ENCODE results near the gene KCTD16.

GRCh38 chr5:144414202-144415029 lies 243.7 kb downstream of the KCTD16 start:
- TF ChIP-seq, protein P1, sequence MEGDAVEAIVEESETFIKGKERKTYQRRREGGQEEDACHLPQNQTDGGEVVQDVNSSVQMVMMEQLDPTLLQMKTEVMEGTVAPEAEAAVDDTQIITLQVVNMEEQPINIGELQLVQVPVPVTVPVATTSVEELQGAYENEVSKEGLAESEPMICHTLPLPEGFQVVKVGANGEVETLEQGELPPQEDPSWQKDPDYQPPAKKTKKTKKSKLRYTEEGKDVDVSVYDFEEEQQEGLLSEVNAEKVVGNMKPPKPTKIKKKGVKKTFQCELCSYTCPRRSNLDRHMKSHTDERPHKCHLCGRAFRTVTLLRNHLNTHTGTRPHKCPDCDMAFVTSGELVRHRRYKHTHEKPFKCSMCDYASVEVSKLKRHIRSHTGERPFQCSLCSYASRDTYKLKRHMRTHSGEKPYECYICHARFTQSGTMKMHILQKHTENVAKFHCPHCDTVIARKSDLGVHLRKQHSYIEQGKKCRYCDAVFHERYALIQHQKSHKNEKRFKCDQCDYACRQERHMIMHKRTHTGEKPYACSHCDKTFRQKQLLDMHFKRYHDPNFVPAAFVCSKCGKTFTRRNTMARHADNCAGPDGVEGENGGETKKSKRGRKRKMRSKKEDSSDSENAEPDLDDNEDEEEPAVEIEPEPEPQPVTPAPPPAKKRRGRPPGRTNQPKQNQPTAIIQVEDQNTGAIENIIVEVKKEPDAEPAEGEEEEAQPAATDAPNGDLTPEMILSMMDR (conservative IDR thresholded peaks at IDR 0.05; ENCODE audit: low read length) = no peak
- no peak for TF ChIP-seq EZH2phosphoT487 (IDR thresholded peaks at IDR 0.05; ENCODE audit: borderline replicate concordance)

Data from Loucy (cell line).